UCSD-AML1 (cell line): ENCODE data around the gene ERFE.

Source experiments
- DNase-seq: peaks from one replicate; lab custom pipeline; 2025; ENCODE audit not compliant: unreplicated experiment; lab: John Stamatoyannopoulos, UW

ERFE gene

DNA sequence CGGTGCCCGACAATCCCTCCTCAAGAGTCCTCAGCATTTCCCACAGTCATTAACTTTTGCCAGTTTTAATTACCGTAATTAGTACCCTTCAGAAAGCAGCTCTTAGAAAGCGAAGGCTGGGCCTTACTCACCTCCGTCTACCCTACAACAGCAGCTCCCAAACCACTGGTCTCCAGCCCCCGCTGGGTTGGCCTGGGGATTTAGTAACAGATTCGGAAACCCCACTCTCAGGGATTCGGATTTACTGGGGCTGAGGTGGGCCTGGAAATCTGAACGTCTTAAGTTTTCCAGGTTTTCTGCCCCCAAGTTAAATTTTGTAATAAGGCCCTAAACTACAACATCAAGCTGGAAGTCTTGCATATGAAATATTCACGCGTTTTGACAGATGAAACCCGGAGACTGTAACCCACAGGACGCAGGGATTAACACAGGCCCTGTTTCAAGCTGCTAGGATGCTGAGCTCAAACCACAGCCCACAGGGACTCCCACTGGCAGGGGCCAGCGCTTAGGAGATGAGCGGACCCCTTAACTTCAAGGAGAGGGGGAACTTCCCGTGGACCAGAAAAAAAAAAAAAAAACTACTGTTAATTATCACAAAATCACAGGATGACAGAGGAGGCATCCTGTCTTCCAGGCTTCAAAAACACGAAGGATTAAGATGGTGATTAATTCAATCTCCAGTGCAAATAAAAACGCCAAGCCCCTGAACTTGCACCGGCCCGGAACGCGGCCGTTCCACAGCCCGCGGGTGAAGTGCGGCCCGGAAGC lies 43.7 kb downstream of the ERFE start:
- no peak for DNase-seq

DNA sequence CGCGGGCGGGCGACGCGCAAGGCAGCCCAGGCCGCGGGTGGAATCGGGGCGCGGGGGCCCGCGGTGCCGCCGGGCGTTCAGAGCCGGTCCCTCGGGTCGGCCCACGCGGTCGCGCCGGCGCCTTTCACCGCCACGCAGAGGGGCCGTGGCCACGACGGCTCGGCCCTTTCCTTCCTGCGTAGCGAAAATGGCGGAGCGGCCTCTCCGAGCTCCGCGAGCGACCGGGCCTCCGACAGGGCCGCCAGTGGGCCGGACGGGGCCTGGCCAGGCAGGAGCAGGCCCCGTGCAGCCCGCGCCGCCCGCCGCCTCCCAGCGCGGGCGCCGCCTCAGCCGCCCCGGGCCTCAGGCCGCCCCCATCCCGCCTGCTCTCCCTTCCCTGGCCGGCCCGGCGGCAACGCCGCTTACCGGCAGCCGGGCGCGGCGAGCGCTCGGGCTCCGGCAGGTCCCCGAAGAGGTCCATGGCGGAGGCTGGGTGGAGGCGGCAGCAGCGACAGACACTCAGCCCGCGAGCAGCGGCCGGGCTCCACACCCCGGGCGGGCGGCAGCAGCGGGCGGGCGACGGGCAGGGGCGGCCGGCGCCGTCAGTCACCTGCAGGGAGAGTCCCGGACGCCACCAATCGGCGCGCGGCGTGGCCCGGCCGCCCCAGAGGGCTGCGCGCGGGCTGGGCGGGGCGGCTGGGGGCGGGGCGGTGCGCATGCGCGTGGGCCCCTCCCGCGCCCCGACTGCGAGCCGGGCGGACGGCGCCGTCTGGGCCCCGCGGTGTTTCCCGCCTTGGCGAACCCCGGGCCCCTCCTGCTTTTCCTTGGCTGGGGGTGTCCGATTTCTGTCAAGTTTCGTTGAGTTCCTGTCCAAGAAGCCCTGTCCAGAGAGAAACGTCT lies 44.6 kb downstream of the ERFE start, which contains the start of gene ILKAP:
ILKAP (minus strand) TSS at position 602 of the 879 bp plus-strand sequence; CDS start at position 460, 142 bp downstream.
- peak; percentile 90 for DNase-seq

DNA sequence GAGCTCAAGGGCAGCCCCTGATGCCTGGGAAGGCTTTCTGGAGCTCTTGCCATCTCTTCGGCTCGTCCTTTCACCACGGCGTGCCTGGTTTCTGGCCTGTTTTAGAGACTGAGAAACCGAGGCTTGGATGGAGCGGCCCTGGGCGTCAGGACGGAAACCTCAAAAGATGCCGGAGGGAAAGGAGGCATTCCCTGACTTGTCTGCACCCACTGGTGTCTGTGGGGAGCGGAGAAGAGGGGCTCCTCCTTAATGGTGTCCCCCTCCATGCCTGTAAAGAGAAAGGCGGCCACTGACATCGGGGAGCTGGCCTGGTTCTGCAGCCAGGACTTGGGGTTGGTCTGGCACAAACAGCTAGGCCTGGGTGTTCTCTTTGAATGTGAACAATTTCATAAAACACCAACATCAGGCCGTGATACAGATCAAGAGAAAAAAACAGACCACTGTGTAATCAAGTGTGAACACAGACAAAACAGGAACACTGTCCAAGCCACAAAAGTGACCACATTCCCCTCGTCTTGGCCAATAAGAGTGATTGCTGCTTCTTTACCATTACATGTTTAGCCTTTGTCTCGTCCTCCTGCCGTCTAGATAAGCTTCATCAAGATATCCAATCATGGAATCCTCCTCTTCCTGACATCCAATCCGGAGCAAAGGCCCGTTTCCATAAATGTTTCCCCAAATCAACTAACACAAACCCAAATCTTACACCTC lies 45.4 kb downstream of the ERFE start:
- no peak for DNase-seq

DNA sequence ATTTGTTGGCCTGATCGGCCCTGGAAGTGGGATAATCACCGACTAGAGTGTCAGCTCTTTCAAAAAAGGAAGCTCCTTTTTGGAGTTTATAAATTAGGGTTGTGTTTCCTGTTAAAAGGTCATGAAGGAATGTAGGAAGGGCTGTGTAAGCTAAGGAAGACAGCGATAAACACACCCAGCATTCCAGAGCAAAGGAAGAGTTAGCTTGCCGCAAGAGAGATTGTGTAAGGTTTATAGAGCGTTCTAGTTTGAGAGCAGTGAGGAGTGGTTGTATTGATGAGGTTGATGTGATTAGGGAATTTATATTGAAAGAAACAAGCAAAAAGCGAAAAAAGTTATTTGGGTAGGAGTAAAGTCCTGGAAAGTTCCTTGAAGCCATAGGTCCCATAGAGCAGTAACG lies 48.2 kb downstream of the ERFE start:
- DNase-seq: no peak

DNA sequence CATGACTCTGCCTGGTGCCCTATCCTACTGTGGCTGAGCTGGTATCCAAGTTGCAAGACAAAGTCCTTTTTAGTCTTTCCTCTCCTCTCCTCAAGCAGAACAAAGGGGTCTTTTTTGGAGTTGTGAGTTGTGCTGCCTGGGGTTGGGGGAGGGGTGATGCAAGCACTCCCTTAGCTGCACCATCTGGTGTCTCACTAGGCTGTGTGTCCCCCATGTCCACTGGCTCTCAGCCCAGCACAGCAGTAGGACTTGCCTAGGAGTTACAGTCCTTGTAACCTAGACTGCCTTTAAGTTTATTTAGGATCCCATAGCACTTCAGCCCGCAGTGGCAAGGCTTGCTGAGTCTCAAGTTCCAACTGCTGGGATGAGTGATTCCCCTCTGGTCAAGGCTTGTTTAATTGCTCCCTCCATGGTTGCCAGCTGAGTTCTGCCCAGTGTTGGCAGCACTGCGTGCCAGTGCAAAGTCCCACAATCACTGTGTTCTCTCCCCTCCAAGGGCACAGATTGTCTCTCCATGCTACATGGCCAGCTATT lies 57.9 kb downstream of the ERFE start:
- DNase-seq: no peak
